GM18907 (cell line): ENCODE measurements around the gene NEURL3.
"Not testable (repeated sequence)": the region's sequence is repeated elsewhere in the genome, so short reads cannot be mapped to it uniquely, and the experiment has no call there.

ENCODE experiments used
- ATAC-seq: cut with Tn5 transposase; IDR thresholded peaks from one replicate; pipeline ENCODE4 v1.9.1; 2021; ENCODE audit warnings: mild to moderate bottlenecking, moderate library complexity; ENCODE audit not compliant: unreplicated experiment

Gene NEURL3

DNA sequence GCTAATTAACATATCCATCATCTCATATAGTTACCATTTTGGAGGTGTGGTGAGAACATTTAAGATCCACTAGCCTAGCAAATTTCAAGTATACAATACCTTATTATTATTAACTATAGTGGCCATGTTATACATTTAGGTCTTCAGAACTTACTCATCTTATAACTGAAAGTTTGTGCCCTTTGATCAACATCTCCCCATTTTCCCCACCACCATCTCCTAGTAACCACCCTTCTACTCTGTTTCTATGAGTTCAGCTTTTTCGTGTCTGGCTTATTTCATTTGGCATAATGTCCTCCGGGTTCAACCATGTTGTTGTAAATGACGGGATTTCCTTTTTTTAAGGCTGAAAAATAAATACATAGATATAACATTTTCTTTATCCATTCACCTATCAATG is 15.9 kb downstream of the NEURL3 start:
- no peak for ATAC-seq

DNA sequence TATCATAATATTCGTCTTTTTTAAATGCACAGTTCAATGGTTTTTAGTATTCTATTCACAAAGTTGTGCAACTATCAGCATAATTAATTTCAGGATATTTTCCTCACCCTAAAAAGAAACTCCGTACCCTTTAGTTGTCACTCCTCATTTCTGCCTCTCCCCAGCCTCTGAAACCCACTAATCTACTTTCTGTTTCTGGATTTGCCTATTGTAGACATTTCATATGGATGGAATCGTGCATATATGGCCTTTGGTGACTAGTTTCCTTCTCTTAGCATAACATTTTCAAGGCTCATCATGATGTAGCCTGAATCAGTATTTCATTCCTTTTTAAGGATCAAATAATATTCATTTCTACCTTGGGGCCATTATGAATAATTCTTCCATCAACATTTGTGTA is 18.5 kb downstream of the NEURL3 start:
- no peak for ATAC-seq

GRCh38 chr2:96485751-96486651 is 19.2 kb downstream of the NEURL3 start:
- peak; percentile 83 for ATAC-seq

- no peak for ATAC-seq
Observed at GRCh38 chr2:96485350-96485749, 19.8 kb downstream of the NEURL3 start.

DNA sequence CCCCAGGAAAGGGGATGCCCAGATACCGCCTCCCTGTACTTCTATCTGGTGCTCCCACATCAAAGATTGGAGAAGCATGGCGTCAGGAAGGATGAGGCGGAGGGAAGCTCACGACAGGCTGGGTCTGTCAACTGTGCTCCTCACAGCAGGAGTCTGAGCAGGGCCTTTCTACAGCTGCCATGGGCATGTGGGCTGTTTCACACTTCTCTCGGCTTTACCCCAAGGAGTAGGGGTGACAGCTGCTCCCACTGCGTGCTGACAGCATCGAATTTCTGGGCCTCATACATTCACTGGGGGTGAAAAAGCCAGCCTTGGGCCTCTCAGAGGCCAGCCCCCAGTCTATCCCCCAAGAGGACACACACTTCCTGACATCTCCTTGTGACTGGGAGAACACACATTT is 21.1 kb downstream of the NEURL3 start:
- ATAC-seq, result no peak

DNA sequence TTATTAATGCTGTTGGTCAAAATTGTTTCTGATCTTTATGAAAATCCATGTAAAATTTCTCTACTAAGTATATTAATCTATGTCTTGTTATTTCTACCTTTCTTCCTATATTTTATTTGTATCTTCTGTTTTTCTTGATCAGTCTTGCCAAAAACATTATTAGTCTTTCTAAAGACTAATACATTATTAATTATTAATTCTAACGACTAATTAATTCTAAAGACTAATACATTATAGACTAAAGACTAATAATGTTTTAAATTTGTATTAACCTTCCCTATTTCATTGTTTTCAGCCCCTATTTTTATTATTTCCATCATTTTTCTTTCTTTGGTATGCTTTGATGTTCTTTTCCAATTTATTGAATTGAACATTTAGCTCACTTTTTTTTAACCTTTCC is 27.7 kb downstream of the NEURL3 start:
- no peak for ATAC-seq

DNA sequence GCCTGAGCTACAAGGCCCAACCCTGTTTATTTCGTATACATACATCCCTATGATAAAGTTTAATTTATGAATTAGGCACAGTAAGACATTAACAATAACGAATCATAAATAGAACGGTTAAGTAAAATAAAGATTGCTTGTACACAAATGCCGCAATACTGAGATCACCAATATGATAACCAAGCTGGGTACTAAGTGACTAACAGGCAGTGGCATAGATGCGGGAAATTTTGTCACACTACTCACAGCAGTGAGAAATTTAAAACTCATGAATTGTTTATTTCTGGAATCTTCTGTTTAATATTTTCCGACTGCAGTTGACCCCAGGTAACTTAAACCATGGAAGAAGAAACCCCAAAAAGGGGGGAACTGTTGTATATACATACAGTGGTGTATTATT is 33.4 kb downstream of the NEURL3 start:
- no peak for ATAC-seq

DNA sequence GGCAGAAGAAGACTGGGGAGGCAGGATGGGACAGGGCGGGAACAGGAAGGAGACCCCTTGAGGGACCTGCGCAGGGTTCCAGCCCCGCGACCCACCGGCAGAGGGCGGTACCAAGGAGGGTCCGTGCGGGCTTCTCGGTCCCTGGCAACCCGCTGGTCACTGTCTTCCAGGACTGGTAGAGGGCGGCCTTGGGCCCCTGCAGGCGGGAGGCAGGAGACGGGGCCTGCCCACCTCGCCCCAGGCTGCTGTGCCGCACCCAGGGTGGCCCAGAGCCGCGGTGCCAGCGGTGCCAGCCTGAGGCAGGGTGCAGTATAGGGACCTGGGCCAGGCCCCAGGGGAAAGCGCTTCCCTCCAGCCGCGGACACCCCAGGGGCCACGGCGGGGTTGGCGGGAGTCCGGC is 34.5 kb downstream of the NEURL3 start:
- ATAC-seq, result peak; percentile 48

GRCh38 chr2:96470109-96470508 is 35.0 kb downstream of the NEURL3 start:
- no peak for ATAC-seq

DNA sequence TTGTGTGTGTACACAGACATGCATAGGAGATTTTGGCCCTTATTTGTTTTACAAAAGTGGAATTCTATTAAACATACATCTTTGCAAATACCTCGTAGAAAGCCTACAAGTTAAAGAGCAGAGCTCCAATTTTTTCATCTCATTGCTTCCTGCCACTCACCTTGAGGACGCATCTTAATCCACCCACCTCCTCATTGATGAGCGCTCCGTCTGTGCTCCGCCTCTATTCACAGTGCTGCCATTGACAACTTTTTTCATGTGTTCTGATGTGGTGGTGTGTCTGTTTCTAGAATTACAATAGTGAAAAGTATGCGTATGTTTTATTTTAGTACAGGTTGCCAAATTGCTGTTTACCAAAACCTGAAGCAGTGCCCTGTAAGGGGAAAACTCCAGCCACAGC is 36.3 kb downstream of the NEURL3 start:
- ATAC-seq, result no peak

GRCh38 chr2:96464651-96465050 is 40.5 kb downstream of the NEURL3 start:
- no peak for ATAC-seq

DNA sequence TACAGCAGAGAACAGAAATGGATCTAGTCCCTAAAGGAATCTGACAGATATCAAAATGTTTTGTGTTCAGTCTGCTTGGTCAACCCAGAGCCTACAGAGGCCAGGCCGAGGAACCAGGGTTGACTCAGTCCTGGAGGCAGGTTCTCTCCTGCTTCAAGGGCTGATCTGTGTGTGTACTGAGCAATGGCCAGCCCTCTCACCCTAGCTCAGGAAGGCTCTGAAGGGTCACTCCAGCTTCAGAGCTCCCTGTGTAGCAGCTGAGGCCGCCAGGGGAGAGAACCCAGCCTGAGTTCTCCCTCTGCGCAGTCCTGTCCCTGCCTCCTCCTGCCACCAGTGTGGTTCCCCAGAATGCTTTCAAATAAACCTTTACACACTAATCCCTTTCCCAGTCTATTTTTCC is 41.1 kb downstream of the NEURL3 start:
- ATAC-seq, result no peak

GRCh38 chr2:96463119-96463518 is 42.0 kb downstream of the NEURL3 start:
- ATAC-seq, result no peak

- not testable (repeated sequence) for ATAC-seq
Observed at GRCh38 chr2:96461616-96462015, 43.5 kb downstream of the NEURL3 start.

DNA sequence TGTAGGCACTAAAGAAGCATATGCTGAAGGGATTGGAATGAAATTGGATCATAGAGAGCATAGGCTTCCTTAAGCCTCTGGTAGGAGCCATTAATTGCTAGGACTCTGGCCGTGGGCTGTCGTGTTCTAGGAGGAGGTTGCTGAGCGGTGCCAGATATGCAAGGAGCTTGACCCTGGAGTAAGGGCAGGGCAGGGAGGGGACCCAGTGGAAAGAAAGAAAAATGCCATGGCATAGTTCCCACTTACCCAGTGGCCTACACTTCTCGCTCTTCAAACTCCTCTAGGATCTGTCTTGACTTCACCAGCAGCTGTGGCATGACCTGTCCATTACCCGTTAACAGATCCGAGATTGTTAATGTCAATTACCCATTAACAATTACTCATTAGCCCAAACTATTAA is 53.1 kb downstream of the NEURL3 start:
- ATAC-seq, result no peak

DNA sequence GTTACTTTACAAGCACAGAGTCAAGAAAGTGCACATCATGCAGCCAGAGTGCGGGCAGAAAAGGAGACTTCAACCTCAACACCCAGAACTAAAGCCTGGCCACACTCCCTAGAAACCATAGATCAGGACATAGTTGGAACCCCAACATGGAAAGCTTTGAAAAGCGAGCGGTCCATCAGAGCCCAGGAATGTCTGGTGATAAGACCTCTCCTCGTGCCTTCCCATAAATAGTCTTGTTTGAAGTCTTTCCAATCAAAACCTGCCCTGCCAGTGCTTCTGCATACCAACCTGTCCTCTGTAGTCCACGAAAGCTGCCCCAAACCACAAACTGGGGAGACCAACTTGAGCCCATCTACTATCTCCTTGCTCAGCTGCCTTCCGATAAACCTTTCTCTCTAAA is 55.5 kb downstream of the NEURL3 start:
- no peak for ATAC-seq

- ATAC-seq, result no peak
Observed at GRCh38 chr2:96449174-96449573, 56.0 kb downstream of the NEURL3 start.

- no peak for ATAC-seq
Observed at GRCh38 chr2:96447726-96448125, 57.4 kb downstream of the NEURL3 start.
